ENCODE data around the gene RHBDD1. TPM values are rescaled to one million over a fixed set of nuclear protein-coding genes. Genes with fewer than 3 reads are reported as not detected.

Gene RHBDD1
- total and polyA plus RNA-seq, 12 donors, result 4.5 to 57.1 (median 33.7) TPM

DNA sequence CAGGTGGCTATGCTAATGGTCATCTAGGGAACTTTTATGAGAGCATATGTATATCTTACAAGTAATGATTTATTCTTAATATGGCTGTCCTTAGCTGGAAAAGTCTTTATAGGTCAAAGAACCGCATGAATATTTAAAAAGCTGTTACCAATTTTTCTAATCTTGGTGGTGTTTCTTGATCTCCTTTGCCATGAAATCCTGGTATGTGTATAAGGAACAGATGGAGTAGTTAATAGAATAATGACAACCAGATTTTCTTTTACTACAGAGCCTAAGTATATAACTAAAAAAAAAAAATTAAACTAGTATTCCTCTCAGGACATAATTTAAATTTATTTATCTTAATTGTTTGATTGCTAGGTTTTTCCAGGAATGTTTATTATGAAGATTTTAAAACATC lies 74.5 kb downstream of the RHBDD1 start:
- Histone ChIP-seq H3K27ac (no peak overlapping the region), H3K4me3 (no peak overlapping the region), H3K9me3 (no peaks in the 10 kb centered on the region), H3K4me1 (no peaks in the 10 kb centered on the region), H3K36me3 (peaks cover 0 to 57% (median 4%) of the 10 kb centered on the region in 9 donors), H3K27me3 (no peaks in the 10 kb centered on the region)
- intact Hi-C loops (cut with DNase I), result no loop called here
- ATAC-seq, result no peak
- TF ChIP-seq, protein P1, sequence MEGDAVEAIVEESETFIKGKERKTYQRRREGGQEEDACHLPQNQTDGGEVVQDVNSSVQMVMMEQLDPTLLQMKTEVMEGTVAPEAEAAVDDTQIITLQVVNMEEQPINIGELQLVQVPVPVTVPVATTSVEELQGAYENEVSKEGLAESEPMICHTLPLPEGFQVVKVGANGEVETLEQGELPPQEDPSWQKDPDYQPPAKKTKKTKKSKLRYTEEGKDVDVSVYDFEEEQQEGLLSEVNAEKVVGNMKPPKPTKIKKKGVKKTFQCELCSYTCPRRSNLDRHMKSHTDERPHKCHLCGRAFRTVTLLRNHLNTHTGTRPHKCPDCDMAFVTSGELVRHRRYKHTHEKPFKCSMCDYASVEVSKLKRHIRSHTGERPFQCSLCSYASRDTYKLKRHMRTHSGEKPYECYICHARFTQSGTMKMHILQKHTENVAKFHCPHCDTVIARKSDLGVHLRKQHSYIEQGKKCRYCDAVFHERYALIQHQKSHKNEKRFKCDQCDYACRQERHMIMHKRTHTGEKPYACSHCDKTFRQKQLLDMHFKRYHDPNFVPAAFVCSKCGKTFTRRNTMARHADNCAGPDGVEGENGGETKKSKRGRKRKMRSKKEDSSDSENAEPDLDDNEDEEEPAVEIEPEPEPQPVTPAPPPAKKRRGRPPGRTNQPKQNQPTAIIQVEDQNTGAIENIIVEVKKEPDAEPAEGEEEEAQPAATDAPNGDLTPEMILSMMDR (IDR thresholded peaks at IDR 0.05), result no peak
- WGBS, 2 donors, result 0 to 97% methylated on average over 1 of the region's 1 CpG
- DNase-seq, result no peak

GRCh38 chr2:226911932-226912331 lies 76.1 kb downstream of the RHBDD1 start:
- peaks cover 0 to 54% (median 4%) of the 10 kb centered on the region in 9 donors for H3K36me3 ChIP-seq
- H3K27ac ChIP-seq, result no peak overlapping the region
- TF ChIP-seq, protein P1 (IDR thresholded peaks at IDR 0.05), result no peak
- no peak overlapping the region for H3K4me3 ChIP-seq
- 97 to 99% methylated on average over 3 of the region's 3 CpGs for WGBS, 2 donors
- ATAC-seq (no peak), DNase-seq (no peak)
- H3K9me3 ChIP-seq, result no peaks in the 10 kb centered on the region
- H3K27me3 ChIP-seq, result no peaks in the 10 kb centered on the region
- H3K4me1 ChIP-seq, result no peaks in the 10 kb centered on the region
- intact Hi-C loops (cut with DNase I), result no loop called here

GRCh38 chr2:226913641-226914040 lies 77.8 kb downstream of the RHBDD1 start:
- Histone ChIP-seq H3K9me3 (no peaks in the 10 kb centered on the region), H3K27ac (no peak overlapping the region), H3K4me1 (no peaks in the 10 kb centered on the region), H3K36me3 (peaks cover 0 to 40% (median 4%) of the 10 kb centered on the region in 9 donors), H3K4me3 (no peak overlapping the region), H3K27me3 (no peaks in the 10 kb centered on the region)
- no peak for ATAC-seq
- TF ChIP-seq, protein P1 (IDR thresholded peaks at IDR 0.05), result no peak
- intact Hi-C loops (cut with DNase I), result no loop called here
- no peak for DNase-seq

GRCh38 chr2:226915846-226916360 lies 80.0 kb downstream of the RHBDD1 start:
- Histone ChIP-seq H3K27me3 (no peaks in the 10 kb centered on the region), H3K36me3 (peaks cover 0 to 21% (median 3%) of the 10 kb centered on the region in 9 donors), H3K4me3 (no peak overlapping the region), H3K27ac (no peak overlapping the region), H3K4me1 (no peaks in the 10 kb centered on the region), H3K9me3 (peaks cover 0 to 11% (median 0%) of the 10 kb centered on the region in 11 donors)
- TF ChIP-seq, protein P1 (IDR thresholded peaks at IDR 0.05), result no peak
- intact Hi-C loops (cut with DNase I), result no loop called here
- ATAC-seq, result no peak
- no peak for DNase-seq
- WGBS, 2 donors, result 77 to 94% methylated on average over 6 of the region's 6 CpGs
